ENCODE results near the gene OXNAD1. TPM values are rescaled to one million over a fixed set of nuclear protein-coding genes. Genes with fewer than 3 reads are reported as not detected.

The OXNAD1 gene
- total RNA-seq, 4 donors from 2014 or later = 11.4 to 14.9 (median 13.1) TPM

DNA sequence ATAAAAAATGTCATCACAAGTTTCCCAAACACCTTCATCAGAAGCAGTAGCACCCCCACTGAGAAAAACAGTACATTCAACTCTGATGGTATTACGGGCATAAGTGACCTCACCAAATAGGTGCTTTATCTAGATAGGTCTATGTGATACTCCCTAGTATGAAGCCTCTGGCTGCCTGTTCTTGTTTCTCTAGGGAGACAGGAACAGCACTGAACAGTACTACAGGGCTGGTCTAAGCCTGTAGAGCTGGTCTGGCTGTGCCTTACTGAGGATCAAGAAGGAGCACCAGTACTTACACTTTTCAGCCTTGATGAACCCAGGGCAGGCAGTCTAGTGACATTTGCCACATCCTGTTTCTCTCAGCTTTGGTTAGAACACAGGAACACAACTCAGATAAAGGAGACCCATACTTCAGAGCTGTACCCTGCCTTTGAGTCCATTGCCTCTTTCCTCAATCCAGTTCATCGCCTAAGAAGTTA is 35.9 kb downstream of the OXNAD1 start:
- peak overlapping the region in 2 of 4 donors; percentile 36 to 56 for H3K27ac ChIP-seq
- H3K4me3 ChIP-seq = no peak overlapping the region
- TF ChIP-seq EP300 (IDR thresholded peaks at IDR 0.05) = no peak
- TF ChIP-seq CTCF (IDR thresholded peaks at IDR 0.05) = no peak
- TF ChIP-seq POLR2A (IDR thresholded peaks at IDR 0.05) = no peak
- H3K27me3 ChIP-seq = no peaks in the 10 kb centered on the region
- H3K4me1 ChIP-seq = peaks cover 0 to 25% (median 2%) of the 10 kb centered on the region in 4 donors
- 81 to 84% methylated on average over 2 of the region's 2 CpGs for WGBS, 2 donors
- H3K36me3 ChIP-seq = peaks cover 0 to 31% (median 0%) of the 10 kb centered on the region in 3 donors
- no peaks in the 10 kb centered on the region for H3K9me3 ChIP-seq
- no peak for DNase-seq (ENCODE audit: low spot score in 2 of 2)

DNA sequence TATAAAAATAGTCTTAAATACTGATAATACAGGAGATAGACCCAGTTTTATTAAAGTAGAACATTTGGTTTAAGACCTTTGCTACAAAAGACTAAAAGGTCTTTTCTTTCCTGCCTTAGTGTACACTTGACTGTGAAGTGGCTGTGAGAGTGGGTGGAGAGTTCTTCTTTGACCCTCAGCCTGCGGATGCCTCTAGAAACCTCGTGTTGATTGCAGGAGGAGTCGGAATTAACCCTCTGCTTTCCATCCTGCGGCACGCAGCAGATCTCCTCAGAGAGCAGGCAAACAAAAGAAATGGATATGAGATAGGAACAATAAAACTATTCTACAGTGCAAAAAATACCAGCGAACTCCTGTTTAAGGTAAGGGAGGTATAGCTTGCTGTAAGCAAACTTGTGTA is 36.5 kb downstream of the OXNAD1 start:
- Histone ChIP-seq H3K9me3 (no peaks in the 10 kb centered on the region), H3K27me3 (no peaks in the 10 kb centered on the region), H3K4me1 (peaks cover 0 to 25% (median 2%) of the 10 kb centered on the region in 4 donors), H3K4me3 (no peak overlapping the region), H3K36me3 (peaks cover 0 to 25% (median 0%) of the 10 kb centered on the region in 3 donors), H3K27ac (peak overlapping the region in 2 of 4 donors; percentile 36 to 56)
- no peak for DNase-seq (ENCODE audit: low spot score in 2 of 2)
- no peak for TF ChIP-seq POLR2A (IDR thresholded peaks at IDR 0.05)
- TF ChIP-seq CTCF (IDR thresholded peaks at IDR 0.05) = no peak
- no peak for TF ChIP-seq EP300 (IDR thresholded peaks at IDR 0.05)
- WGBS, 2 donors = 32 to 38% methylated on average over 6 of the region's 6 CpGs

DNA sequence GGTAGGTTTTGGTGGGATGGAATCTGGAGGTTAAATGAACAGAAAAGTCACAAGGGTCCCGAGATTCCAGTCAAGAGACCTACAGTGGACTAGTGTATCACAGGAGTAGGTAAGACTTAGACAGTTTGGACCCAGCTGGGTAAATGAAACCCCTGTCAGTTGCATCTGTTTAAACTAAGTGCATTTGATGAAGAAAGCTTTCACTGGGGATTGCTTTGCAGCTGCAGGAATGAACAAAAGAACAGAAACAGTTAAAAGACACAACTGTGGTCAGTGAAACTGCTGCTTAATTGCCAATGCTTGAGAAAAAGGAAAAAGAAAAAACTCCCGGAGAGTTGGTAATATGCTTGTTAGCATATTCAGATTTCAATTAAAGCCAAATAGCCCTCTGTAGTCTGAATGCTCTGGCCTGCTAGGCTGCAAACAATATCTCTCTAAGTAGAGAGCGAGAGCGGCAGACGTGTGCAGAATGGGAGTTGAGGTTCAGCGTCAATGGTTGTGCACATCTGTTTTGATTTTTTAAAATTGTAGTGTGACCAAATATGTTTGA is 37.1 kb downstream of the OXNAD1 start:
- WGBS, 2 donors = 37 to 40% methylated on average over 6 of the region's 6 CpGs
- no peaks in the 10 kb centered on the region for H3K9me3 ChIP-seq
- H3K4me3 ChIP-seq = no peak overlapping the region
- no peak overlapping the region for H3K27ac ChIP-seq
- H3K4me1 ChIP-seq = peaks cover 0 to 25% (median 2%) of the 10 kb centered on the region in 4 donors
- H3K36me3 ChIP-seq = peaks cover 0 to 20% (median 0%) of the 10 kb centered on the region in 3 donors
- TF ChIP-seq EP300 (IDR thresholded peaks at IDR 0.05) (no peak), CTCF (IDR thresholded peaks at IDR 0.05) (no peak), POLR2A (IDR thresholded peaks at IDR 0.05) (no peak)
- H3K27me3 ChIP-seq = no peaks in the 10 kb centered on the region
- no peak for DNase-seq (ENCODE audit: low spot score in 2 of 2)

- DNase-seq (ENCODE audit: low spot score in 2 of 2) = no peak
- 63 to 67% methylated on average over 2 of the region's 2 CpGs for WGBS, 2 donors
- peaks cover 0 to 15% (median 0%) of the 10 kb centered on the region in 3 donors for H3K36me3 ChIP-seq
- no peak overlapping the region for H3K4me3 ChIP-seq
- H3K27me3 ChIP-seq = no peaks in the 10 kb centered on the region
- peaks cover 0 to 25% (median 2%) of the 10 kb centered on the region in 4 donors for H3K4me1 ChIP-seq
- TF ChIP-seq EP300 (IDR thresholded peaks at IDR 0.05) (no peak), POLR2A (IDR thresholded peaks at IDR 0.05) (no peak), CTCF (IDR thresholded peaks at IDR 0.05) (no peak)
- no peaks in the 10 kb centered on the region for H3K9me3 ChIP-seq
- no peak overlapping the region for H3K27ac ChIP-seq
These were observed 38.1 kb downstream of the OXNAD1 start for GRCh38 chr3:16303037-16303575.
